Neural cell (in vitro differentiated cells): ENCODE results near the gene POU6F2.

ENCODE experiments used
- CTCF ChIP-seq: fragments of 450-650 bp; IDR thresholded peaks from 2 replicates; pipeline ENCODE4 v1.5.1; 2014; ENCODE audit warnings: antibody characterized with exemption, mild to moderate bottlenecking, moderate library complexity; ENCODE audit not compliant: poor library complexity, severe bottlenecking
- EZH2 ChIP-seq: fragments of 200-600, 300-800 bp; shearing (Covaris generic), sonication (generic); IDR thresholded peaks from 2 replicates; pipeline ENCODE4 v1.6.1; 2014; ENCODE audit warnings: antibody characterized with exemption, low read length, borderline replicate concordance, mild to moderate bottlenecking; ENCODE audit not compliant: insufficient read depth, poor library complexity, severe bottlenecking
- POLR2AphosphoS5 ChIP-seq: IDR thresholded peaks from 2 replicates; pipeline ENCODE4 v1.6.1; 2012
- REST ChIP-seq: IDR thresholded peaks from 2 replicates; pipeline ENCODE4 v1.6.1; 2012; ENCODE audit warnings: borderline replicate concordance
- SMC3 ChIP-seq: fragments of 450-650 bp; conservative IDR thresholded peaks from 2 replicates; pipeline ENCODE4 v1.6.1; 2014; ENCODE audit warnings: antibody characterized with exemption, mild to moderate bottlenecking, moderate library complexity; ENCODE audit not compliant: poor library complexity

- TF ChIP-seq POLR2AphosphoS5, result peak; percentile 78
- no peak for TF ChIP-seq CTCF
- TF ChIP-seq SMC3, result peak; percentile 24
- peak; percentile 29 for TF ChIP-seq REST
- TF ChIP-seq EZH2, result no peak
Observed at GRCh38 chr7:39095875-39096619, 118.3 kb downstream of the POU6F2 start.
